ENCODE results near the gene JUN.
A peak's percentile ranks its signal among the peaks of the same experiment; 100 is the strongest.
"Not testable (repeated sequence)": the region's sequence is repeated elsewhere in the genome, so short reads cannot be mapped to it uniquely, and the experiment has no call there.

The JUN gene

GRCh38 chr1:58805716-58806571 is 22.1 kb upstream of the JUN start:
- Histone ChIP-seq H3K9me3 (ENCODE audit: control insufficient read depth in 1 of 2, low read length in 2 of 2) (no peaks in the 10 kb centered on the region), H3K4me3 (ENCODE audit: low read depth in 1 of 2, low read length in 2 of 2) (no peak overlapping the region), H3K27ac (ENCODE audit: low read length) (peak overlapping the region; percentile 21), H3K4me1 (ENCODE audit: control insufficient read depth in 1 of 2, insufficient read depth in 2 of 2, low read length in 2 of 2) (no peaks in the 10 kb centered on the region), H3K27me3 (ENCODE audit: low read depth, low read length) (no peaks in the 10 kb centered on the region), H3K36me3 (ENCODE audit: control insufficient read depth in 1 of 2, insufficient read depth in 2 of 2, low read length in 2 of 2) (no peaks in the 10 kb centered on the region)

GRCh38 chr1:58804853-58805565 is 21.2 kb upstream of the JUN start:
- no peaks in the 10 kb centered on the region for H3K9me3 ChIP-seq (ENCODE audit: control insufficient read depth in 1 of 2, low read length in 2 of 2)
- no peak overlapping the region for H3K27ac ChIP-seq (ENCODE audit: low read length)
- no peak overlapping the region for H3K4me3 ChIP-seq (ENCODE audit: low read depth in 1 of 2, low read length in 2 of 2)
- no peaks in the 10 kb centered on the region for H3K36me3 ChIP-seq (ENCODE audit: control insufficient read depth in 1 of 2, insufficient read depth in 2 of 2, low read length in 2 of 2)
- H3K4me1 ChIP-seq (ENCODE audit: control insufficient read depth in 1 of 2, insufficient read depth in 2 of 2, low read length in 2 of 2), result no peaks in the 10 kb centered on the region
- no peaks in the 10 kb centered on the region for H3K27me3 ChIP-seq (ENCODE audit: low read depth, low read length)

- H3K4me1 ChIP-seq (ENCODE audit: control insufficient read depth in 1 of 2, insufficient read depth in 2 of 2, low read length in 2 of 2), result no peaks in the 10 kb centered on the region
- no peaks in the 10 kb centered on the region for H3K36me3 ChIP-seq (ENCODE audit: control insufficient read depth in 1 of 2, insufficient read depth in 2 of 2, low read length in 2 of 2)
- no peaks in the 10 kb centered on the region for H3K9me3 ChIP-seq (ENCODE audit: control insufficient read depth in 1 of 2, low read length in 2 of 2)
- no peak overlapping the region for H3K27ac ChIP-seq (ENCODE audit: low read length)
- no peak overlapping the region for H3K4me3 ChIP-seq (ENCODE audit: low read depth in 1 of 2, low read length in 2 of 2)
- H3K27me3 ChIP-seq (ENCODE audit: low read depth, low read length), result no peaks in the 10 kb centered on the region
Observed at GRCh38 chr1:58803858-58804257, 20.0 kb upstream of the JUN start.

- no peak overlapping the region for H3K27ac ChIP-seq (ENCODE audit: low read length)
- H3K4me1 ChIP-seq (ENCODE audit: control insufficient read depth in 1 of 2, insufficient read depth in 2 of 2, low read length in 2 of 2), result no peaks in the 10 kb centered on the region
- no peaks in the 10 kb centered on the region for H3K36me3 ChIP-seq (ENCODE audit: control insufficient read depth in 1 of 2, insufficient read depth in 2 of 2, low read length in 2 of 2)
- no peaks in the 10 kb centered on the region for H3K27me3 ChIP-seq (ENCODE audit: low read depth, low read length)
- no peak overlapping the region for H3K4me3 ChIP-seq (ENCODE audit: low read depth in 1 of 2, low read length in 2 of 2)
- H3K9me3 ChIP-seq (ENCODE audit: control insufficient read depth in 1 of 2, low read length in 2 of 2), result no peaks in the 10 kb centered on the region
Observed at GRCh38 chr1:58802640-58803399, 19.0 kb upstream of the JUN start.

- H3K9me3 ChIP-seq (ENCODE audit: control insufficient read depth in 1 of 2, low read length in 2 of 2); H3K36me3 ChIP-seq (ENCODE audit: control insufficient read depth in 1 of 2, insufficient read depth in 2 of 2, low read length in 2 of 2); H3K4me1 ChIP-seq (ENCODE audit: control insufficient read depth in 1 of 2, insufficient read depth in 2 of 2, low read length in 2 of 2); H3K27ac ChIP-seq (ENCODE audit: low read length); H3K27me3 ChIP-seq (ENCODE audit: low read depth, low read length); H3K4me3 ChIP-seq (ENCODE audit: low read depth in 1 of 2, low read length in 2 of 2): not testable (repeated sequence)
Observed at GRCh38 chr1:58801286-58801685, 17.4 kb upstream of the JUN start.

GRCh38 chr1:58799650-58800049 is 15.8 kb upstream of the JUN start:
- no peaks in the 10 kb centered on the region for H3K27me3 ChIP-seq (ENCODE audit: low read depth, low read length)
- no peak overlapping the region for H3K27ac ChIP-seq (ENCODE audit: low read length)
- H3K9me3 ChIP-seq (ENCODE audit: control insufficient read depth in 1 of 2, low read length in 2 of 2), result no peaks in the 10 kb centered on the region
- H3K4me1 ChIP-seq (ENCODE audit: control insufficient read depth in 1 of 2, insufficient read depth in 2 of 2, low read length in 2 of 2), result no peaks in the 10 kb centered on the region
- H3K4me3 ChIP-seq (ENCODE audit: low read depth in 1 of 2, low read length in 2 of 2), result no peak overlapping the region
- H3K36me3 ChIP-seq (ENCODE audit: control insufficient read depth in 1 of 2, insufficient read depth in 2 of 2, low read length in 2 of 2), result no peaks in the 10 kb centered on the region

- no peaks in the 10 kb centered on the region for H3K4me1 ChIP-seq (ENCODE audit: control insufficient read depth in 1 of 2, insufficient read depth in 2 of 2, low read length in 2 of 2)
Observed at GRCh38 chr1:58798910-58799442, 15.1 kb upstream of the JUN start.

GRCh38 chr1:58796416-58796815 is 12.6 kb upstream of the JUN start:
- H3K4me1 ChIP-seq (ENCODE audit: control insufficient read depth in 1 of 2, insufficient read depth in 2 of 2, low read length in 2 of 2), result no peaks in the 10 kb centered on the region
- no peaks in the 10 kb centered on the region for H3K27me3 ChIP-seq (ENCODE audit: low read depth, low read length)
- H3K4me3 ChIP-seq (ENCODE audit: low read depth in 1 of 2, low read length in 2 of 2), result no peak overlapping the region
- no peaks in the 10 kb centered on the region for H3K36me3 ChIP-seq (ENCODE audit: control insufficient read depth in 1 of 2, insufficient read depth in 2 of 2, low read length in 2 of 2)
- no peaks in the 10 kb centered on the region for H3K9me3 ChIP-seq (ENCODE audit: control insufficient read depth in 1 of 2, low read length in 2 of 2)
- no peak overlapping the region for H3K27ac ChIP-seq (ENCODE audit: low read length)

More at GRCh38 chr1:58798910-58799442, 15.1 kb upstream of the JUN start:
- H3K27me3 ChIP-seq (ENCODE audit: low read depth, low read length), result no peaks in the 10 kb centered on the region
- no peak overlapping the region for H3K27ac ChIP-seq (ENCODE audit: low read length)
- H3K9me3 ChIP-seq (ENCODE audit: control insufficient read depth in 1 of 2, low read length in 2 of 2), result no peaks in the 10 kb centered on the region
- H3K4me3 ChIP-seq (ENCODE audit: low read depth in 1 of 2, low read length in 2 of 2), result no peak overlapping the region
- H3K36me3 ChIP-seq (ENCODE audit: control insufficient read depth in 1 of 2, insufficient read depth in 2 of 2, low read length in 2 of 2), result no peaks in the 10 kb centered on the region

GRCh38 chr1:58794585-58794984 is 10.7 kb upstream of the JUN start:
- Histone ChIP-seq H3K4me3 (ENCODE audit: low read depth in 1 of 2, low read length in 2 of 2) (no peak overlapping the region), H3K36me3 (ENCODE audit: control insufficient read depth in 1 of 2, insufficient read depth in 2 of 2, low read length in 2 of 2) (no peaks in the 10 kb centered on the region), H3K4me1 (ENCODE audit: control insufficient read depth in 1 of 2, insufficient read depth in 2 of 2, low read length in 2 of 2) (no peaks in the 10 kb centered on the region), H3K9me3 (ENCODE audit: control insufficient read depth in 1 of 2, low read length in 2 of 2) (no peaks in the 10 kb centered on the region), H3K27ac (ENCODE audit: low read length) (no peak overlapping the region), H3K27me3 (ENCODE audit: low read depth, low read length) (no peaks in the 10 kb centered on the region)

- H3K4me1 ChIP-seq (ENCODE audit: control insufficient read depth in 1 of 2, insufficient read depth in 2 of 2, low read length in 2 of 2), result no peaks in the 10 kb centered on the region
- H3K36me3 ChIP-seq (ENCODE audit: control insufficient read depth in 1 of 2, insufficient read depth in 2 of 2, low read length in 2 of 2), result no peaks in the 10 kb centered on the region
Observed at GRCh38 chr1:58792846-58793245, 9.0 kb upstream of the JUN start.

GRCh38 chr1:58791106-58791505 is 7.3 kb upstream of the JUN start:
- Histone ChIP-seq H3K9me3 (ENCODE audit: control insufficient read depth in 1 of 2, low read length in 2 of 2) (no peaks in the 10 kb centered on the region), H3K4me3 (ENCODE audit: low read depth in 1 of 2, low read length in 2 of 2) (no peak overlapping the region), H3K27me3 (ENCODE audit: low read depth, low read length) (no peaks in the 10 kb centered on the region), H3K27ac (ENCODE audit: low read length) (no peak overlapping the region), H3K4me1 (ENCODE audit: control insufficient read depth in 1 of 2, insufficient read depth in 2 of 2, low read length in 2 of 2) (peaks cover 0 to under 1% of the 10 kb centered on the region in 2 donors), H3K36me3 (ENCODE audit: control insufficient read depth in 1 of 2, insufficient read depth in 2 of 2, low read length in 2 of 2) (no peaks in the 10 kb centered on the region)

More at GRCh38 chr1:58792846-58793245, 9.0 kb upstream of the JUN start:
- Histone ChIP-seq H3K4me3 (ENCODE audit: low read depth in 1 of 2, low read length in 2 of 2) (no peak overlapping the region), H3K27ac (ENCODE audit: low read length) (no peak overlapping the region), H3K9me3 (ENCODE audit: control insufficient read depth in 1 of 2, low read length in 2 of 2) (no peaks in the 10 kb centered on the region), H3K27me3 (ENCODE audit: low read depth, low read length) (no peaks in the 10 kb centered on the region)
